PFSK-1 (cell line): ENCODE results near the gene FGF11.

Source experiments
- SIN3A ChIP-seq: IDR thresholded peaks from 2 replicates; pipeline ENCODE4 v1.6.1; 2012; ENCODE audit warnings: mild to moderate bottlenecking, low read length, moderate library complexity, borderline replicate concordance; ENCODE audit not compliant: insufficient read depth
- TAF1 ChIP-seq: IDR thresholded peaks from 2 replicates; pipeline ENCODE4 v1.6.1; 2012; ENCODE audit warnings: low read length, control low read depth, borderline replicate concordance; ENCODE audit not compliant: insufficient read depth

DNA sequence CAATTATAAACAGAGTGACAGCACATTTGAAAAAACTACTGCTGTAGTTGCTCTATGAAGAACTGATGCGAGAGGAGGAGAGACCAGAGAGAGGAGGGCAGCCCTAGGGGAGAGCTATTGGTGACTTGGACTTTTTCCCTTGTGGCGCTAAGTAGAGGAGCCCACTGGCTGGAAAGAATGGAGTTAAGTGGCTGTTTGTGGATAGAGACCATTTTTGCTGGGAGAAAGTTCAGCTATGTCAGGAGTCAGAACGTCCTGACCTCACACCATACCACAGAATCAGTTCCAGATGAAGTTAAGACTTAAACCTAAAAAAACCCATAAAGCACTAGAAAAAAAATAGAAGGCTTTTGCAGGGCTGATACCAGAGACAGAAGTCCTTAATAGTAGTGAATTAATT, 46.9 kb downstream of the FGF11 start:
- TF ChIP-seq TAF1 (no peak), SIN3A (no peak)
